ENCODE results near the gene GCGR. TPM values are rescaled to one million over a fixed set of nuclear protein-coding genes. Genes with fewer than 3 reads are reported as not detected.

The GCGR gene
- total and polyA plus RNA-seq, 2 of the 13 experiments (the other 11 are each of a cell fraction or from before 2014, with no cell fraction given), result 0.04 to 0.13 TPM

- TF ChIP-seq HIC2 (CRISPR knock-in tag; IDR thresholded peaks at IDR 0.05; ENCODE audit: low read depth) (peak; percentile 59; the same call in 1 of the 2 replicates), LRRFIP1 (CRISPR knock-in tag; conservative IDR thresholded peaks at IDR 0.05) (no peak), IRX3 (CRISPR knock-in tag; IDR thresholded peaks at IDR 0.05; ENCODE audit: borderline replicate concordance, low read depth) (no peak), ZFP91 (CRISPR knock-in tag; IDR thresholded peaks at IDR 0.05; ENCODE audit: borderline replicate concordance) (peak; percentile 82; the same call in 1 of the 2 replicates), ZNF143 (CRISPR knock-in tag; IDR thresholded peaks at IDR 0.05) (no peak), ZNF550 (CRISPR knock-in tag; IDR thresholded peaks at IDR 0.05; ENCODE audit: borderline replicate concordance) (no peak), PHF20 (CRISPR knock-in tag; IDR thresholded peaks at IDR 0.05) (no peak; the same call in 1 of the 2 replicates), CHCHD3 (CRISPR knock-in tag; IDR thresholded peaks at IDR 0.05) (no peak), TFE3 (CRISPR knock-in tag; IDR thresholded peaks at IDR 0.05) (peak; percentile 55; the same call in 1 of the 2 replicates), CREB1 (IDR thresholded peaks at IDR 0.05) (no peak), CREB1 (CRISPR knock-in tag; IDR thresholded peaks at IDR 0.05) (peak; percentile 53; the same call in 1 of the 2 replicates), RFXANK (CRISPR knock-in tag; IDR thresholded peaks at IDR 0.05) (no peak), ZNF24 (IDR thresholded peaks at IDR 0.05) (no peak), MNT (IDR thresholded peaks at IDR 0.05) (peak; percentile 10; the same call in 1 of the 2 replicates), ZNF30 (CRISPR knock-in tag; IDR thresholded peaks at IDR 0.05) (no peak), PHF21A (CRISPR knock-in tag; IDR thresholded peaks at IDR 0.05) (peak; percentile 53; the same call in 1 of the 2 replicates), POLR2A (IDR thresholded peaks at IDR 0.05; ENCODE audit: insufficient read depth in 1 of 2, low read depth in 2 of 2, low read length in 2 of 2) (no peak), ZNF768 (CRISPR knock-in tag; IDR thresholded peaks at IDR 0.05) (peak; percentile 98), CREM (IDR thresholded peaks at IDR 0.05) (no peak), CREM (CRISPR knock-in tag; IDR thresholded peaks at IDR 0.05) (no peak), NFE2L2 (IDR thresholded peaks at IDR 0.05; ENCODE audit: low read length) (0 out of 2 replicates have a peak, but pooled peaks have one; percentile 7), ZNF484 (CRISPR knock-in tag; IDR thresholded peaks at IDR 0.05; ENCODE audit: borderline replicate concordance, low read depth) (no peak), NKX3-1 (CRISPR knock-in tag; IDR thresholded peaks at IDR 0.05) (no peak)
Observed at GRCh38 chr17:81821603-81822311, 17.8 kb downstream of the GCGR start (continued).

All from HepG2 (cell line).